ENCODE measurements around the gene STK25.
"Not testable (repeated sequence)": the region's sequence is repeated elsewhere in the genome, so short reads cannot be mapped to it uniquely, and the experiment has no call there.

The STK25 gene

GRCh38 chr2:241507430-241508239, 749 bp downstream of the STK25 start:
- peak; percentile 75 for DNase-seq

GRCh38 chr2:241506793-241507429, 1.5 kb downstream of the STK25 start:
- no peak for DNase-seq

DNA sequence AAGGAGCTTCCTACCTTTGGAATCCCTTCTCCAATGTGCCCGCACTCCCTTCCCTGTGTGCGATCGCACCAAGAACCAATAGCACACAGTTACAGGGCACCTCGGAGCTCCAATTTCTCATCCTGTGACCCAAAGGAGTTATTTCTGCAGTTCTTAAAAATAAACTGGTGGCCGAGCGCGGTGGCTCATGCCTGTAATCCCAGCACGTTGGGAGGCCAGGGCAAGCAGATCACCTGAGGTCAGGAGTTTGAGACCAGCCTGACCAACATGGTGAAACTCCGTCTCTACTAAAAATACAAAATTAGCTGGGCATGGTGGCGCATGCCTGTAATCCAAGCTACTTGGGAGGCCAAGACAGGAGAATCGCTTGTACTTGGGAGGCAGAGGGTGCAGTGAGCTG, 2.1 kb downstream of the STK25 start:
- not testable (repeated sequence) for DNase-seq

- DNase-seq, result no peak
These were observed 2.6 kb downstream of the STK25 start for GRCh38 chr2:241505781-241506201.

GRCh38 chr2:241505086-241505780, 3.2 kb downstream of the STK25 start:
- DNase-seq, result no peak

DNA sequence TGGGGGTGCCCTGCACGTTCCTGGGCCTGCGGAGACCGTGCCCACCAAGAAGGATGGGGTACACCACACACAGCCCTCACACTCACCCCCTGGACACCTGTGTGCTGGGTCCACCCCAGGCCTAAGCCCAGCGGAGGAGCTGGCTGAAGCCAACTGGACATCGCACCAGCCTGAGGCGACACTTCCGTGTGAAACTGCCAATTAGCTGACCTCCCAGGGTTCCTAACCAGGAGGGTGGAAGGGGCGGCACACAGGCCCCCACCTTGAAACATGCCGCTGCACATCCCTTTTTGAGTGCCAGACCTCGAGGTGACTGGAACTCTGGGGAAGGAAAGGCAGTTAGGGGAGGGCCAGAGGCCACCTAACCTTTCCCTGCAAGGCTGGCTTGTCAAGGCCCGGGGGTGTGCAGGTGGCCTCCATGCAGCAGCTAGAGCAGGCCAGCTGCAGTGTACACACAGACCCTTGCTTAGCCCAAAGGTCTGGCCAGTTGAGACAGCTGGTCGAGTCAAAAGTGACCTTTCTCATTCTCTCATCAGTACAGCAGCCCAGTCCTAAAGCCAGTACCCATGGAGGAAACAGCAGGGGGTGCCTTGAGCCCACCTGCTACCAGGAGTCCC, 4.5 kb downstream of the STK25 start:
- no peak for DNase-seq

GRCh38 chr2:241502281-241502680, 6.1 kb downstream of the STK25 start:
- no peak for DNase-seq

- DNase-seq, result no peak
These were observed 6.8 kb downstream of the STK25 start for GRCh38 chr2:241501551-241501950.

- no peak for DNase-seq
These were observed 7.3 kb downstream of the STK25 start for GRCh38 chr2:241501099-241501541.

DNA sequence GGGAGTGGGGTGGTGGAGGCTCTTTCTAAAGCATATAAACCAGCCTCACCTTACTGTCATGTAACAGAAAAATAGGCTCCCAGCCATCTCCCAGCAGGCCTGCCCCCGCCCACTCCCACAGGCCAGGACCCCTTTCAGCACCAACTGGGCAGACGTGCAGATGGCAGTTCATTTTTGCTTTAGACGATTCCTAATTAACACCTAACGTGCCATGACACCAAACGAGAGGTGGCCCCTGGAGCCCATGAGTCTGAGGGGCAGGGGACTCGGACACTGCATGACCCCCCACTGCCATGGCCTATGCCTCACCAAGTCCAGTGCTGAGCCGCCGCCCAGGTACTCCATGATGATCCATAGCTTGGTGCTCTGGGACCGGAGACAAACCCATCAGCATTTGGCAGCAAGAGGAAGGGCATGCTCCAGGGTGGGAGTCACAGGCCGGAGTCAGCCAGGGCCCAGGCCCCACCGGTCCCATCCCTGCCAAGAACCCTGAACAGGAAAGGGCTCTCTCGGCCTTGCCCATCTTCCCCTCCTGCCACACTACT, 7.9 kb downstream of the STK25 start:
- DNase-seq, result peak; percentile 32

- DNase-seq, result no peak
These were observed 8.4 kb downstream of the STK25 start for GRCh38 chr2:241500016-241500415.

GRCh38 chr2:241499146-241499965, 9.0 kb downstream of the STK25 start:
- peak; percentile 83 for DNase-seq

- DNase-seq, result no peak
These were observed 10.0 kb downstream of the STK25 start for GRCh38 chr2:241498115-241499070.

- DNase-seq, result peak; percentile 48
These were observed 11.2 kb downstream of the STK25 start for GRCh38 chr2:241496904-241497877.

DNA sequence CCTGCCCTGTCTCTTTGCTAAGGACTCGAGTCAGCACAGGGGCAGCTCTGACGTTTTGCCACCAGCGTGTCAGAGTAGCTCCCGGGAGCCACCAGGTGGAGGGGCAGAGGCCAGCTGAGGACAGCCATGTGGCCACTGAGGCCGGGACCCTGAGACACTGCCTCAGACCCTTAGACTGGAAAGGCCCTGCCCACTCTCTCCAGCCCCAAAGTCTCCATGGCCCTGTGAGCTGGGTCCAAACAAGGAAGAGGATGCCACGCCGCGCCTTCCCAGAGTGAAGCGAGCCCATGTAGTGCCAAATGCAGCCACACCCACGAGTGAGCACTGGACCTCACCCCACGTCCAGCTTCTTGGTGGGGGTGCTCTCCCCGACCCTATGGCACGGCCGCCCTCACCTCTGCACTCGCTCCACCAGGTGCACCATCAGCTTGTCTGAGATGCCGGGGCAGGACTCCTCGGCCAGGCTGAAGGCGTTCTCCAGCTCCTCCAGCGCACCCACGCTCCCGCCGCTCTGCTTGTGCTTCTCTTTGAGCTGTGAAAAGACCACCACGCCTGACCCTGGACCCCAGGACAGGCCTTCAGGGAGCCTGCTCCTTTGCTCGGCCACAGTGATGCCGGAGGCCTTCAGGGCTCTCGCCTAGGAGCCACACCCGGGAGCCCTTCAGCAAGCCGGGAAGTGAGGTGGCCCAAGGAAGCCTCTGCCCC, 12.2 kb downstream of the STK25 start:
- no peak for DNase-seq

DNA sequence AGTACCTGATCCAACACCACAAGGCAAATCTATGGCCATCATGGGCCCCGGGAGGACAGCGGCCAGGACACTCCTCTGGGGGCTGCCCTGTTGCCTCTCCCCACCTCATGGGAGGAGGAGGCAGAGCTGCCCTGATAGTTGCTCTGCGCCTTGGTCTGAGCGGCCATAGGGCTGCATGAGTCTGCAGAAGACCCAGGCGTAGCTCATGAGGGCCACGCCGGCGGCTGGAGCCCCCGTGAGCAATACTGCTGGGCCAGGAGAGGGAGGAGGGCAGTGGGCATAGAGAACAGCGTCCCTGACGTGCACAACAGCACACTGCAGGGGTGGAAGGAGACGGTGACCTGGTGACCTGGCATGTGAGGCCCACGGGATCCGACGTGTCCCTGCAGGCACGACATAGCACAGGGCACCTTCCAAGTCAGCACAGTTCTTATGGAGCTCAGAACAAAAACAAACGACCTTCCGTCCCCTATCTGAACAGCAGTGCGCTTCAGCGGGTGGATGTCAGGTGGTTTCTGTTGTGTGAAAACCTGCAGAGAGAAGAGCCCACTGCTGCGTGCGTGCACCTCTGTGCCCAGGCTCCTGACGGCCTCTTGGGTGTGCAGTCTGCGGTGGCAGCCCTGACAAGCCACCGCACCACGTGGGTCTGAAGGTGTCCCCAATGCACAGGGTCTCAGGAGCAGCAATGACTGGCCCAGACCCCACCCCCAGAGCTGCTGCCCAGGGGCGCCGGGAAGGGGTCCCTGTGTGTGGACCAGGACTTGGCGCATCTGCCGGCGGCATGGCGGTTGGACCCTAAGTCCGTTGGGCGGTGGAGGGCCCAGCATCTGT, 13.0 kb downstream of the STK25 start:
- DNase-seq, result no peak

- no peak for DNase-seq
These were observed 14.0 kb downstream of the STK25 start for GRCh38 chr2:241494311-241494908.

DNA sequence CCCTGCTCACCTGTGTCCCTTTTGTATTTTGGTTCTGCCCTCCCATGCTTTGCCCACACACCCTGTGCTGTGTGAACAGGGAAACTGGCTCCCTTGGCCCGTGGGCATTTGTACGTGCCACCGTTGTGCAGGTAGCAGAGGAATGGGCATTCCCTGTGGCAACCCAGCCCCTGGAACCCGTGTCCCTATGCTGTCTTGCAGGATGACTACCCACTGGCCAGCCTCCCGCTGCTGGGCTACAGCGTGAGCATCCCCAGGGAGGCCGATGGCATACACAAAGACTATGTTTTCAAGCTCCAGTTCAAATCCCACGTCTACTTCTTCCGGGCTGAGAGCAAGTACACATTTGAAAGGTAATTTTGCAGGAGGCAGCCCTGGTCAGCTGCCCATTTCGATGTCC, 15.3 kb downstream of the STK25 start:
- DNase-seq, result no peak
